ENCODE data around the gene ASB18. TPM values are rescaled to one million over a fixed set of nuclear protein-coding genes. Genes with fewer than 3 reads are reported as not detected.
A peak's percentile ranks its signal among the peaks of the same experiment; 100 is the strongest.

ASB18 gene
- total RNA-seq, 1 donor from 2014 or later: not detected

- H3K4me1 ChIP-seq: peaks cover 3% of the 10 kb centered on the region
- no peak overlapping the region for H3K9ac ChIP-seq
- no peaks in the 10 kb centered on the region for H3K36me3 ChIP-seq
- no peak overlapping the region for H2AFZ ChIP-seq (replicated peaks)
- no peaks in the 10 kb centered on the region for H3F3A ChIP-seq (ENCODE audit: low read depth)
- Mint-ChIP-seq H3K36me3 (peaks cover 2% of the 10 kb centered on the region), H3K4me3 (no peak overlapping the region), H3K9me3 (peaks cover 8% of the 10 kb centered on the region), H3K27ac (no peak overlapping the region), H3K4me1 (peaks cover 26% of the 10 kb centered on the region), H3K27me3 (ENCODE audit: insufficient read depth, low read depth) (peaks cover 6% of the 10 kb centered on the region)
- no peaks in the 10 kb centered on the region for H4K20me1 ChIP-seq (ENCODE audit: low read depth)
- no peak for DNase-seq (ENCODE audit: low spot score)
- H3K27ac ChIP-seq: no peak overlapping the region
- H3K4me3 ChIP-seq: no peak overlapping the region
- TF ChIP-seq EZH2 (IDR thresholded peaks at IDR 0.05) (no peak), CTCF (IDR thresholded peaks at IDR 0.05) (no peak), EZH2phosphoT487 (IDR thresholded peaks at IDR 0.05) (no peak)
- H3K79me2 ChIP-seq (ENCODE audit: low read depth): no peaks in the 10 kb centered on the region
- no peaks in the 10 kb centered on the region for H3K27me3 ChIP-seq
- H3K4me2 ChIP-seq: no peak overlapping the region
- no peaks in the 10 kb centered on the region for H3K9me3 ChIP-seq (ENCODE audit: low read depth)
Measured at GRCh38 chr2:236210536-236210935, 53.7 kb downstream of the ASB18 start.

GRCh38 chr2:236209996-236210395 is 54.2 kb downstream of the ASB18 start:
- Histone ChIP-seq H3K4me2 (no peak overlapping the region), H3K4me1 (peaks cover 3% of the 10 kb centered on the region), H3K79me2 (ENCODE audit: low read depth) (no peaks in the 10 kb centered on the region), H3K27ac (no peak overlapping the region), H2AFZ (replicated peaks) (no peak overlapping the region), H3K9me3 (ENCODE audit: low read depth) (no peaks in the 10 kb centered on the region), H3K4me3 (no peak overlapping the region), H4K20me1 (ENCODE audit: low read depth) (no peaks in the 10 kb centered on the region), H3F3A (ENCODE audit: low read depth) (no peaks in the 10 kb centered on the region), H3K36me3 (no peaks in the 10 kb centered on the region), H3K9ac (no peak overlapping the region), H3K27me3 (no peaks in the 10 kb centered on the region)
- Mint-ChIP-seq H3K9me3 (peaks cover 8% of the 10 kb centered on the region), H3K36me3 (peaks cover 2% of the 10 kb centered on the region), H3K4me1 (peaks cover 26% of the 10 kb centered on the region), H3K27me3 (ENCODE audit: insufficient read depth, low read depth) (peaks cover 6% of the 10 kb centered on the region), H3K27ac (no peak overlapping the region), H3K4me3 (no peak overlapping the region)
- no peak for TF ChIP-seq EZH2 (IDR thresholded peaks at IDR 0.05)
- TF ChIP-seq CTCF (IDR thresholded peaks at IDR 0.05): no peak
- no peak for TF ChIP-seq EZH2phosphoT487 (IDR thresholded peaks at IDR 0.05)
- no peak for DNase-seq (ENCODE audit: low spot score)

DNA sequence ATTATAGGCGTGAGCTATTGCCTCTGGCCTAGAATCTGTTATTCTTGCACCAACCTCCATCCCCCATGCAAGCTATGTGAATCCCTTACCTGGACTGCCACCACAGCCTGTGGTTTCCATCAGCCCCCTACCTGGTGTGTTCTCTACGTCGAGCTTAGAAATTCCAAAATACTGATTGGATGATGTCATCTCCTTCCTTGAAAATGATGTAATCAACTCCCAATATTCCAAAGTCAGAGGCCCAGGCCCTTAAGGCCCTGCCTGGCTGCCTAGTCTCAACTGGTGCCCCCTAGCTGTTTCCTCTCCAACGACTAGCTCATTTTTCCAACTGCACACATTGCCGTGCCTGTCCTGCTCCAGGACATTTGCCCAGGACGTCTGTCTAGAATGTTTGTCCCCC is 54.7 kb downstream of the ASB18 start:
- no peaks in the 10 kb centered on the region for H3K79me2 ChIP-seq (ENCODE audit: low read depth)
- no peak overlapping the region for H3K9ac ChIP-seq
- DNase-seq (ENCODE audit: low spot score): peak; percentile 15
- H3K9me3 ChIP-seq (ENCODE audit: low read depth): no peaks in the 10 kb centered on the region
- Mint-ChIP-seq H3K36me3 (peaks cover 2% of the 10 kb centered on the region), H3K9me3 (peaks cover 8% of the 10 kb centered on the region), H3K4me3 (no peak overlapping the region), H3K27me3 (ENCODE audit: insufficient read depth, low read depth) (peaks cover 6% of the 10 kb centered on the region), H3K4me1 (peaks cover 26% of the 10 kb centered on the region), H3K27ac (no peak overlapping the region)
- no peaks in the 10 kb centered on the region for H3K27me3 ChIP-seq
- no peaks in the 10 kb centered on the region for H3K36me3 ChIP-seq
- no peak overlapping the region for H3K4me2 ChIP-seq
- no peaks in the 10 kb centered on the region for H4K20me1 ChIP-seq (ENCODE audit: low read depth)
- no peak overlapping the region for H3K4me3 ChIP-seq
- no peak overlapping the region for H3K27ac ChIP-seq
- peaks cover 3% of the 10 kb centered on the region for H3K4me1 ChIP-seq
- TF ChIP-seq EZH2phosphoT487 (IDR thresholded peaks at IDR 0.05) (no peak), EZH2 (IDR thresholded peaks at IDR 0.05) (no peak), CTCF (IDR thresholded peaks at IDR 0.05) (peak; percentile 11)
- H2AFZ ChIP-seq (replicated peaks): no peak overlapping the region
- no peaks in the 10 kb centered on the region for H3F3A ChIP-seq (ENCODE audit: low read depth)

All from neural progenitor cell (in vitro differentiated cells).